ENCODE measurements around the gene CCL20.

The CCL20 gene

GRCh38 chr2:227780981-227781615, 32.5 kb upstream of the CCL20 start:
- TF ChIP-seq TAF1 (IDR thresholded peaks at IDR 0.05; ENCODE audit: borderline replicate concordance, insufficient read depth, low read length): no peak
- TF ChIP-seq SIN3A (IDR thresholded peaks at IDR 0.05; ENCODE audit: borderline replicate concordance, insufficient read depth, low read length): no peak
- no peak for TF ChIP-seq REST (IDR thresholded peaks at IDR 0.05; ENCODE audit: insufficient read depth in 1 of 2, low read depth in 2 of 2, low read length in 2 of 2)
- no peak for TF ChIP-seq FOXP2 (optimal IDR thresholded peaks at IDR 0.05; ENCODE audit: borderline replicate concordance, extremely low read depth, extremely low read length, insufficient read depth)
- TF ChIP-seq POLR2AphosphoS5 (IDR thresholded peaks at IDR 0.05; ENCODE audit: low read depth, low read length): no peak

DNA sequence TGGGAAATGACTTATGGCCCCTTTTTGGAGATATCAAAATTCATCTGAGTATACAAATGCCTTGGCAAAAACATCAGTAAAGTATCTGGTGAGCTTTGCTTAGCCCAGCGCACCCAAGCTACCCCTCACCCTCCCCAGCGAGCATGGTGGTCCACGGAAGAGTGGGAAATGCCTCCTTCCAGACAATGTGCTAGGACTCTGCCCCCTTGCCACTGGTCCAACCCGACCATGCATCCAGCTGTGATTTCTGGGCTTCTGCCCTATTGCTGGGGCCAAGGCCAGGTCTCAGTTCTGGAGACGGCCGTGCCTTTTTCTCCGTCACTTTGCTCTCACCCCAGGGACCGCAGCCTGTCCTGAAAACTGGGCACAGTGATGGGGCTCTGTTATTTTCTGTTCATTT, 31.8 kb upstream of the CCL20 start:
- TF ChIP-seq TAF1 (IDR thresholded peaks at IDR 0.05; ENCODE audit: borderline replicate concordance, insufficient read depth, low read length): no peak
- TF ChIP-seq POLR2AphosphoS5 (IDR thresholded peaks at IDR 0.05; ENCODE audit: low read depth, low read length): no peak
- TF ChIP-seq REST (IDR thresholded peaks at IDR 0.05; ENCODE audit: insufficient read depth in 1 of 2, low read depth in 2 of 2, low read length in 2 of 2): no peak
- TF ChIP-seq FOXP2 (optimal IDR thresholded peaks at IDR 0.05; ENCODE audit: borderline replicate concordance, extremely low read depth, extremely low read length, insufficient read depth): no peak
- TF ChIP-seq SIN3A (IDR thresholded peaks at IDR 0.05; ENCODE audit: borderline replicate concordance, insufficient read depth, low read length): no peak

DNA sequence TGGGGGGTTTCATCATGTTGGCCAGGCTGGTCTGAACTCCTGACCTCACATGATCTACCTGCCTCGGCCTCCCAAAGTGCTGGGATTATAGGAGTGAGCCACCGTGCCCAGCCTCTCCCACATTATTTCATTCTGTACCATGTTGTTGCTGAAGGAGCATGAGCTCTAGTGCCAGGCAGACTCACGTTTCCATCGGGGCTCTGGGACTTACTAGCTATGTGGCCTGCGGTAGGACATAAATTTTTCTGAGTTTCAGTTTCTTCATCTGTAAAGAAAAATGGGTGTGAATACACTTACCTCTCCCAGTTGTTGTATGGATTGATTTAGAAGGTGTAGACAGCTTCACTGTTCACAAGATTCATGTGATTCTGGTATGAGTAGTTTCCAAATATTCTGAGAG, 30.8 kb upstream of the CCL20 start:
- no peak for TF ChIP-seq FOXP2 (optimal IDR thresholded peaks at IDR 0.05; ENCODE audit: borderline replicate concordance, extremely low read depth, extremely low read length, insufficient read depth)
- TF ChIP-seq TAF1 (IDR thresholded peaks at IDR 0.05; ENCODE audit: borderline replicate concordance, insufficient read depth, low read length): no peak
- TF ChIP-seq REST (IDR thresholded peaks at IDR 0.05; ENCODE audit: insufficient read depth in 1 of 2, low read depth in 2 of 2, low read length in 2 of 2): no peak
- TF ChIP-seq SIN3A (IDR thresholded peaks at IDR 0.05; ENCODE audit: borderline replicate concordance, insufficient read depth, low read length): no peak
- TF ChIP-seq POLR2AphosphoS5 (IDR thresholded peaks at IDR 0.05; ENCODE audit: low read depth, low read length): no peak

- TF ChIP-seq TAF1 (IDR thresholded peaks at IDR 0.05; ENCODE audit: borderline replicate concordance, insufficient read depth, low read length) (no peak), SIN3A (IDR thresholded peaks at IDR 0.05; ENCODE audit: borderline replicate concordance, insufficient read depth, low read length) (no peak), REST (IDR thresholded peaks at IDR 0.05; ENCODE audit: insufficient read depth in 1 of 2, low read depth in 2 of 2, low read length in 2 of 2) (no peak), FOXP2 (optimal IDR thresholded peaks at IDR 0.05; ENCODE audit: borderline replicate concordance, extremely low read depth, extremely low read length, insufficient read depth) (no peak), POLR2AphosphoS5 (IDR thresholded peaks at IDR 0.05; ENCODE audit: low read depth, low read length) (no peak)
These were observed 30.1 kb upstream of the CCL20 start for GRCh38 chr2:227783404-227784138.

All from PFSK-1 (cell line).